CD14-positive monocyte (primary cell): ENCODE results near the gene GPHN. TPM values are rescaled to one million over a fixed set of nuclear protein-coding genes. Genes with fewer than 3 reads are reported as not detected.
"Not testable (repeated sequence)": the region's sequence is repeated elsewhere in the genome, so short reads cannot be mapped to it uniquely, and the experiment has no call there.

Experiments
- DNase-seq, 3 donors: peaks; one replicate each; pipeline ENCODE4 v3.0.0-alpha.2; 2011 to 2022
- H2AFZ ChIP-seq: 2 replicates; pipeline ENCODE4 v1.6.0; 2012; ENCODE audit warnings: mild to moderate bottlenecking, low read depth, low read length, inconsistent platforms; ENCODE audit not compliant: insufficient read depth, poor library complexity, severe bottlenecking
- H3K27ac ChIP-seq, 2 donors: 1 replicate in 1 of 2; 2 replicates in 1 of 2; pipeline ENCODE4 v1.5.1; 2012 to 2013; ENCODE audit warnings: low read length in 2 of 2, control low read depth in 1 of 2, inconsistent platforms in 1 of 2, low read depth in 1 of 2, mild to moderate bottlenecking in 1 of 2
- H3K27me3 ChIP-seq, 2 donors: one replicate each; pipeline versions ENCODE4 v1.6.0 to v1.6.1; 2011 to 2013; ENCODE audit warnings: low read length in 2 of 2; ENCODE audit not compliant: control insufficient read depth in 2 of 2, insufficient read depth in 2 of 2
- H3K36me3 ChIP-seq, 2 donors: replicated peaks in 1 of 2; 1 replicate in 1 of 2; 2 replicates in 1 of 2; pipeline versions ENCODE4 v1.5.1 to v1.6.1; 2012 to 2013; ENCODE audit warnings: low read length in 2 of 2, control low read depth in 1 of 2, inconsistent platforms in 1 of 2, mild to moderate bottlenecking in 1 of 2; ENCODE audit not compliant: insufficient read depth in 2 of 2, control insufficient read depth in 1 of 2
- H3K4me1 ChIP-seq, 2 donors: 1 replicate in 1 of 2; 2 replicates in 1 of 2; pipeline versions ENCODE4 v1.5.1 to v1.6.1; 2012 to 2013; ENCODE audit warnings: low read length in 2 of 2, control low read depth in 1 of 2, inconsistent platforms in 1 of 2, mild to moderate bottlenecking in 1 of 2, moderate library complexity in 1 of 2; ENCODE audit not compliant: insufficient read depth in 2 of 2, control insufficient read depth in 1 of 2
- H3K4me2 ChIP-seq: replicated peaks from 2 replicates; pipeline ENCODE3; 2012; ENCODE audit warnings: low read length, moderate library complexity, mild to moderate bottlenecking; ENCODE audit not compliant: poor library complexity, severe bottlenecking; ENCODE audit errors: extremely low read depth
- H3K4me3 ChIP-seq, 3 experiments: fragments of 200-600 bp in 1 of 3; sonication (generic) in 1 of 3; replicated peaks in 1 of 3; 1 replicate in 2 of 3; 2 replicates in 1 of 3; pipeline ENCODE4 v1.5.1; 2011 to 2013; ENCODE audit warnings: low read length in 3 of 3, mild to moderate bottlenecking in 3 of 3, control low read depth in 2 of 3, low read depth in 2 of 3, inconsistent platforms in 1 of 3, moderate library complexity in 1 of 3
- H3K79me2 ChIP-seq: 2 replicates; pipeline ENCODE4 v1.6.0; 2012; ENCODE audit warnings: mild to moderate bottlenecking, control low read depth, inconsistent platforms, low read length, moderate library complexity; ENCODE audit not compliant: insufficient read depth
- H3K9ac ChIP-seq: 2 replicates; pipeline ENCODE4 v1.6.0; 2017; ENCODE audit warnings: low read length, mild to moderate bottlenecking; ENCODE audit not compliant: insufficient read depth, poor library complexity, severe bottlenecking
- H3K9me3 ChIP-seq, 2 donors: replicated peaks in 1 of 2; 1 replicate in 1 of 2; 2 replicates in 1 of 2; pipeline versions ENCODE4 v1.5.1 to v1.6.1; 2012 to 2013; ENCODE audit warnings: low read length in 2 of 2, control low read depth in 1 of 2; ENCODE audit not compliant: control insufficient read depth in 1 of 2, insufficient read depth in 1 of 2
- H4K20me1 ChIP-seq: 2 replicates; pipeline ENCODE4 v1.6.0; 2012; ENCODE audit warnings: mild to moderate bottlenecking, low read length, control low read depth, moderate library complexity; ENCODE audit not compliant: insufficient read depth
- H3K27ac Mint-ChIP-seq, 7 donors: one replicate each; pipeline ENCODE4 v1.8.0; 2020; ENCODE audit warnings: mild to moderate bottlenecking in 7 of 7, mixed read lengths in 7 of 7, moderate library complexity in 6 of 7, inconsistent platforms in 2 of 7
- H3K27me3 Mint-ChIP-seq, 3 donors: one replicate each; pipeline ENCODE4 v1.8.0; 2021 to 2022; ENCODE audit warnings: low read depth in 3 of 3, mild to moderate bottlenecking in 3 of 3, mixed read lengths in 3 of 3, moderate library complexity in 3 of 3, inconsistent platforms in 1 of 3
- H3K36me3 Mint-ChIP-seq, 2 donors: one replicate each; pipeline ENCODE4 v1.8.0; 2020; ENCODE audit warnings: mixed read lengths in 2 of 2, inconsistent platforms in 1 of 2, mild to moderate bottlenecking in 1 of 2
- H3K4me1 Mint-ChIP-seq: one replicate; pipeline ENCODE4 v1.8.0; 2020; ENCODE audit warnings: mild to moderate bottlenecking, mixed read lengths
- H3K4me3 Mint-ChIP-seq, 2 donors: one replicate each; pipeline ENCODE4 v1.8.0; 2020; ENCODE audit warnings: mild to moderate bottlenecking in 2 of 2, mixed read lengths in 2 of 2, moderate library complexity in 1 of 2
- H3K9me3 Mint-ChIP-seq, 7 donors: one replicate each; pipeline ENCODE4 v1.8.0; 2020 to 2022; ENCODE audit warnings: mixed read lengths in 7 of 7, mild to moderate bottlenecking in 6 of 7, moderate library complexity in 6 of 7, inconsistent platforms in 2 of 7
- WGBS: methylation state at CpG from one replicate; pipeline ENCODE4 v1.1.5; 2013; ENCODE audit warnings: missing lambda C conversion rate; ENCODE audit not compliant: insufficient coverage; 5-methylcytosine and 5-hydroxymethylcytosine counted together
- intact Hi-C, 2 donors: fragments of 100-400 bp; cut with micrococcal nuclease; formaldehyde crosslinking; loops; one replicate each; pipeline versions ENCODE4 v1.15.0 to v1.15.1; 2023
- polyA plus RNA-seq, 3 donors: library from polyadenylated mRNA; depleted of rRNA in 1 of 3; unstranded in 2 of 3; stranded (reverse) in 1 of 3; fragments of 300-500 nt in 2 of 3; fragments of >200 nt in 1 of 3; fragmentation: Illumina TruSeq in 2 of 3; gene quantifications; 1 replicate in 2 of 3; 2 replicates in 1 of 3; pipeline ENCODE4 v1.2.3, GENCODE V29; 2012 to 2021
- TF ChIP-seq, protein P1 (sequence below): fragments of 200-600 bp; IDR thresholded peaks from one replicate; pipeline ENCODE4 v1.8.0; 2022; ENCODE audit warnings: antibody characterized with exemption, mild to moderate bottlenecking

GPHN gene
- polyA plus RNA-seq, 3 donors = 1.9 to 3.1 (median 3.0) TPM

DNA sequence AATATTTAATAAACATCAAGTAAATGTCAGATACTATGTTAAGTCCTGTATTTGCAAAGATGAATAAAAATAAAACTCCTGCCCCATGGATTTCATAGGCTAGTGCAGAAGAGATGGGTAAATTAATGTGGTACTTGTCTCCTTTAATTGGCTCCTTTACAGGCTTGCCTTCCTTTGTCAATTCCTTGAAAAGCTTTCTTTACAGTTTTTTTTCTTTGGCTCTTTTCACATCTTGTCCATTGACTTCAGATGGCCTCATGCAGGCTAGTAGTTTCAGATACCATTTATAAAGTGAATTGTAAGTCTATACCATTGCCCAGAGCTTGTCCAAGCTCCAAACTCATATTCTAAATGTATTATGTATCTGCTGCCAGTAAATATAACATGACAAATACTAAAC is 552.6 kb downstream of the GPHN start:
- Histone ChIP-seq H3K79me2 (no peaks in the 10 kb centered on the region), H3K9me3 (peaks cover 0 to 13% of the 10 kb centered on the region in 2 donors), H3K4me3 (no peak overlapping the region), H3K4me1 (no peaks in the 10 kb centered on the region), H3K27ac (no peak overlapping the region), H3K9ac (no peak overlapping the region), H2AFZ (no peak overlapping the region), H3K27me3 (no peaks in the 10 kb centered on the region), H4K20me1 (no peaks in the 10 kb centered on the region), H3K36me3 (no peaks in the 10 kb centered on the region), H3K4me2 (no peak overlapping the region)
- TF ChIP-seq, protein P1, sequence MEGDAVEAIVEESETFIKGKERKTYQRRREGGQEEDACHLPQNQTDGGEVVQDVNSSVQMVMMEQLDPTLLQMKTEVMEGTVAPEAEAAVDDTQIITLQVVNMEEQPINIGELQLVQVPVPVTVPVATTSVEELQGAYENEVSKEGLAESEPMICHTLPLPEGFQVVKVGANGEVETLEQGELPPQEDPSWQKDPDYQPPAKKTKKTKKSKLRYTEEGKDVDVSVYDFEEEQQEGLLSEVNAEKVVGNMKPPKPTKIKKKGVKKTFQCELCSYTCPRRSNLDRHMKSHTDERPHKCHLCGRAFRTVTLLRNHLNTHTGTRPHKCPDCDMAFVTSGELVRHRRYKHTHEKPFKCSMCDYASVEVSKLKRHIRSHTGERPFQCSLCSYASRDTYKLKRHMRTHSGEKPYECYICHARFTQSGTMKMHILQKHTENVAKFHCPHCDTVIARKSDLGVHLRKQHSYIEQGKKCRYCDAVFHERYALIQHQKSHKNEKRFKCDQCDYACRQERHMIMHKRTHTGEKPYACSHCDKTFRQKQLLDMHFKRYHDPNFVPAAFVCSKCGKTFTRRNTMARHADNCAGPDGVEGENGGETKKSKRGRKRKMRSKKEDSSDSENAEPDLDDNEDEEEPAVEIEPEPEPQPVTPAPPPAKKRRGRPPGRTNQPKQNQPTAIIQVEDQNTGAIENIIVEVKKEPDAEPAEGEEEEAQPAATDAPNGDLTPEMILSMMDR = no peak
- H3K4me3 Mint-ChIP-seq = no peak overlapping the region
- peaks cover 8 to 24% (median 12%) of the 10 kb centered on the region in 7 donors for H3K9me3 Mint-ChIP-seq
- intact Hi-C loops = no loop called here
- H3K27ac Mint-ChIP-seq = no peak overlapping the region
- no peaks in the 10 kb centered on the region for H3K4me1 Mint-ChIP-seq
- H3K36me3 Mint-ChIP-seq = peaks cover 4 to 5% of the 10 kb centered on the region in 2 donors
- no peaks in the 10 kb centered on the region for H3K27me3 Mint-ChIP-seq
- no peak for DNase-seq

DNA sequence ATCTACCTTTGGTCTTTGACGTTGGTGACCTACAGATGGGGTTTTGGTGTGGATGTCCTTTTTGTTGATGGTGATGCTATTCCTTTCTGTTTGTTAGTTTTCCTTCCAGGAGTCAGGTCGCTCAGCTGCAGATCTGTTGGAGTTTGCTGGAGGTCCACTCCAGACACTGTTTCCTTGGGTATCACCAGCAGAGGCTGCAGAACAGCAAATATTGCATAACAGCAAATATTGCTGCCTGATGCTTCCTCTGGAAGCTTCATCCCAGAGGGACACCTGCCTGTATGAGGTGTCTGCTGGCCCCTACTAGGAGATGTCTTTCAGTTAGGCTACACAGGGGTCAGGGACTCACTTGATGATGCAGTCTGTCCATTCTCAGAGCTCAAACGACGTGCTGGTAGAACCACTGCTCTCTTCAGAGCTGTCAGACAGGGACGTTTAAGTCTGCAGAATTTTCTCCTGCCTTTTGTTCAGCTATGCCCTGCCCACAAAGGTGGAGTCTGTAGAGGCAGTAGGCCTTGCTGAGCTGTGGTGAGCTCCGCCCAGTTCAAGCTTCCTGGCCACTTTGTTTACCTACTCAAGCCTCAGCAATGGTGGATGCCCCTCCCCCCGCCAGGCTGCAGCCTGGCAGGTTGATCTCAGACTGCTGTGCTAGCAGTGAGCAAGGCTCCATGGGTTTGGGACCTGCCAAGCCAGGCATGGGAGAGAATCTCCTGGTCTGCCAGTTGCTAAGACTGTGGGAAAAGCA is 559.3 kb downstream of the GPHN start:
- H3K27ac ChIP-seq, H3K27ac Mint-ChIP-seq, intact Hi-C loops, H3K4me1 ChIP-seq, H3K9me3 ChIP-seq, H3K4me2 ChIP-seq, H3K4me3 Mint-ChIP-seq, H3K79me2 ChIP-seq, H4K20me1 ChIP-seq, H2AFZ ChIP-seq, H3K36me3 Mint-ChIP-seq, H3K27me3 ChIP-seq, H3K27me3 Mint-ChIP-seq, H3K36me3 ChIP-seq, H3K9ac ChIP-seq, DNase-seq, H3K4me1 Mint-ChIP-seq, H3K4me3 ChIP-seq: not testable (repeated sequence)
- peaks cover 7 to 20% (median 8%) of the 10 kb centered on the region in 7 donors for H3K9me3 Mint-ChIP-seq
- 93% methylated on average over 4 of the region's 7 CpGs for WGBS
